GM19467 (cell line): ENCODE measurements around the gene ENTPD6.
"Not testable (repeated sequence)": the region's sequence is repeated elsewhere in the genome, so short reads cannot be mapped to it uniquely, and the experiment has no call there.

Source experiments
- ATAC-seq: cut with Tn5 transposase; IDR thresholded peaks from one replicate; pipeline ENCODE4 v1.9.1; 2021; ENCODE audit warnings: mild to moderate bottlenecking, moderate library complexity; ENCODE audit not compliant: unreplicated experiment

The ENTPD6 gene

DNA sequence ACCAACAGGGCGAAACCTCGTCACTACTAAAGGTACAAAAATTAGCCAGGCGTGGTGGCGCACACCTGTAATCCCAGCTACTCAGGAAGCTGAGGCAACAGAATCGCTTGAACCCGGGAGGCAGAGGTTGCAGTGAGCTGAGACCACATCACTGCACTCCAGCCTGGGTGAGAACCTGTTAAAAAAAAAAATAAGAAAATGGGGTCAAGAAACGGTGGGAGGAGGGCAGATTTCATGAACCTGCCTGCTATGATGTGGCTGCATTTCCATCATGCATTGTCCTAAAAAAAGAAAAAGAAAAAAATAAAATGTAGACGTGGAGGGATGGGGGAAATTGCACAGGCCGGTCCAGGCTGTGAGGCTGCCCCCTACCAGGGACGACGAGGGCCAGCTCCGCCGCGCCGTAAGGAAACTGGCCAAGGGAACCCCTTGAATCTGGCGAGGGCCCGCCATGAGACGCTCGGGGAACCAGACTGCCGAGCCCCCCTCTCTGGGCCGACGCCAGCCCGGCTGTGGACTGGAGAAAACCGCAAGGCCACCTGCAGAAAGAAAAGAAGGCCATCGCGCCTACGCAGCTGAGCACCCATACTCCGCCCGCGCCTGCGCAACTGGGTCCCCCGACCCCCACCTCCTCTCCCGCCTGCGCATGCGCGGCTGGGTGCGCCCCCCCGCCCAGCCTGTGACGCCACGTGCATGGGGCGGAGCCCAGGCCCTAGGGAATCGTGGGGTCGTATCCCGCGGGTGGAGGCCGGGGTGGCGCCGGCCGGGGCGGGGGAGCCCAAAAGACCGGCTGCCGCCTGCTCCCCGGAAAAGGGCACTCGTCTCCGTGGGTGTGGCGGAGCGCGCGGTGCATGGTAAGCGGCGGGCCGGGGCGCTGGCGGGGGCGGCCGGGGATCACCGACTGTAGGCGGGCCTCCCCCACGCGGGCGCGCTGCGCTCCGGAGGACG, at the start of gene ENTPD6:
Gene ENTPD6, plus strand, starts transcription at position 699 of the 948 bp plus-strand sequence. CDS start 10,825 bp downstream, outside the sequence.
- ATAC-seq: peak; percentile 68

DNA sequence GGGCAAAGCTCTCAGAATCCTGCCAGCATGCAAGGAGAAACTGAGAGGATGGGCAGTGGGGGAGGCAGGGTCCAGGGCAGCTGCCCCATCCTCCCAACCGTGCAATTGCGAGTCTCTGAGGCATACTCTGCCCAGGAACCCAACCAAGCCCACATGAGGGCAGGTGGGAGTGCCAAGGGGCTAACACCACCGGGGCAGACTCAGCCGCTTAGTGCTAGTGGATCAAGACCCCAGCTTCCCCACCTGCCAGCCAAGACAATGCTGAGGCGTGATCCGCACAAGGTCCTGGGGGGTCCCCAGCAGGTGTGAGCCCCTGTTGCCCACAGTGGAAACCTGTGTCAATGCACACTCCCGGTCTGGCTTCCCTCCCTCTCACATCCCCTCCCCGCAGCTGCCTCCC, 48.5 kb upstream of the ENTPD6 start:
- no peak for ATAC-seq

DNA sequence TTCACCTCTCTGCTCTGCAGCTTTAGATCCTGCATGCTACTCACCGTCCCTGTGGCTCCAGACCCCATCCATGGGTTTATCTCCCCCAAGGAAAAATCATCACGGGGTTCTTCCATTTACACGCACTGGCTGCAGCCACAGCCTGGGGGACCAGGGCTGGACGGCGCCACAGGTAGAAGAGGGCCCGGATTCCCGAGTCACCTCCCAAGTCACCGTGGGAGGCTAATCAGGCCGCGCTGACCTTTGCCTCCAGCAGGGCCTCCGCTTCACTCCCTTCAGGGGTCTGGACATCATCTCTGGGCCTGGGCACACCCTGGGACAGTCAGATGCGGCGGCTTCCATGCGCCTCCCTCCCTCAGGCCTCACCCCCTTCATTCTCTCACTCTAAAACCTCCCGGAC, 47.8 kb upstream of the ENTPD6 start:
- no peak for ATAC-seq

DNA sequence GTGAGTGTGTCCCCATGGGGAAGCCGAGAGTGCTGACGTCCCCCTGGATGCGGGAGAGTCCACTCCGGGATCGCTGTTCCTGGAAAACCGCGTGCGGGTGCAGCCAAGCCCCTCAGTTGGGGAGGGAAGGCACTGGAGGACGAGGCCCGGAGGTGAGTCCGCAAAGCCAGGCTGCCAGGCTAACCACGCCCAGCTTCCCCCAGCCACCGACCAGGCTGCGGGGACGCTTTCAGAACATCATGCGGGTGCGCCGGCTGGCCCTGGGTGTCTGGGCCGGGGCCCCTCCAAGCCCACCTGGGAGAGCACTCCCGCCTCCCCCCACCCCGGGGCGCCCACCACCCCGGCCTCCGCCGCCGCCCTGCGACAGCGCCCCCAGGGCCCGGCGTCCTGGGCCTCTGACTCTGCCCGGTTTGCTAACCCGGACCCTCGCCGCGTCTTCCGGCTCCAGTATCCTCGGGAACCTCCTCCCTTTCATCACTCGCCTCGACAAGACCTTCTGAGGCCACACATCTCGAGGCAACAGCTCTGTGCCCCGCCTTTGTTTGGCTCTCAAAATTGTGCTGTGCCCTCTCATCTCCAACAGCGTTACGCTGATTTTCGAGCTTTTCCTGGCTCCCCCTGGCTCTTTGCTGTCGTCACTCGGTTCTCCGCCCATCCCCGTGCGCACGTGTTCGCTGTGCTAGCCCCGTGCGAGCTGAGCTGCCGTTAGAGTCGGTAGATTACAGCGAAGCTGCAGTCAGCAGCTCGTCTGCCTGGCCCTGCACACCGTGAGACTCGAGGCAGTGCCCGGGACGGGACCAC, 47.1 kb upstream of the ENTPD6 start:
- ATAC-seq: no peak

DNA sequence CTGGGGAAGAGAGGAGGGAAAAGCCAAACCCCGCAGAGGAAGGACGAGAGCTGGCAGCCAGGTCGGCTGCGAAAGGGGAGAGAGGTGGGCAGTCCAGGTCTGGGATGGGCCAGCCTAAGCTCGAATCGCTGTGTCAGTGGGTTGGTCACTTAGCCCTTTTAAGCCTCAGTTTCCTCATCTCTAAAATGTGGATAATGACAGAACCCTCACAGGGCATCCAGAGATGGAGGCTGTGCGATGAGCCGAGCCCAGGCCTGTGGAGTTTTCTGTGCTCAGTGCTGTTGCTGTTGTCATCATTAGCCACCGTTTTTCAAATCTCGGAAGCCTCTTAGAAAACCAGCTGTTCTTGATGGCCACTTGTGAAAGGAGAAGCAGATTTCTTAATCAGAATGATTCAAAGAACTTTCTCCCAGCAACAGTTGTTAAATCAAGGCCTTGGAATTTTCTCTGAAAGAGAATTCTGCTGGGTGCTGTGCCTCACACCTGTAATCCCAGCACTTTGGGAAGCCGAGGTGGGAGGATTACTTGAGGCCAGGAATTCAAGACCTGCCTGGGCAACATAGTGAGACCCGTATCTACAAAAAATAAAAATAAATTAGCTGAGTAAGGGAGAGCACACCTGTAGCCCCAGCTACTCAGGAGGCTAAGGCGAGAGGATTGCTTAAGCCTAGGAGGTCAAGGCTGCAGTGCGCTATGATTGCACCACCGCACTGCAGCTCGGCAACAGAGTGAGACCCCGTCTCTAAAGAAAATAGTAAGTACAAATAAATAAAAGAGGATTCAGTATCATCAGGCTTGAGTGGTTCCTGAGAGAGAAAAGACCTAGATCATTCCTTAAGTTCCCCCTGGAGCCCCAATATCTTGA, 46.3 kb upstream of the ENTPD6 start:
- no peak for ATAC-seq

DNA sequence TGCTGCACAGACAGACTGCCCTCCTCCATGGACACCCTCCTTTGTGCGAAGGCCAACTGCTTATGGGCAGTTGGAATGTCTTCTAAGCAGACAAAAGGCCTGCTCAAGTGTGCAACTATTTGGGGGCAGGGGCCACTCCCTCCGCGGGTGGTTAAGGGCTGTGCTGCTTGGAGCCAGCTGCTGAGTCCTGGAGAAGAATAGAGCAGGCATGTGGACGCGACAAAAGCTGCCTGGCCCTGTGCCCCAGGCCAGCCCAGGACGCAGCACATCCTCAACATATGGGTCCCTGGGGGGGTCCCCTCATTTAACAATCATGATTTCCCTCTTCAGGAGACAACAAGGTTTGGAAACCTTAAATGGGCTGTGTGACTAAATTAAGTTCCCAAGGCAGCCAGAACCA, 45.5 kb upstream of the ENTPD6 start:
- ATAC-seq: no peak

DNA sequence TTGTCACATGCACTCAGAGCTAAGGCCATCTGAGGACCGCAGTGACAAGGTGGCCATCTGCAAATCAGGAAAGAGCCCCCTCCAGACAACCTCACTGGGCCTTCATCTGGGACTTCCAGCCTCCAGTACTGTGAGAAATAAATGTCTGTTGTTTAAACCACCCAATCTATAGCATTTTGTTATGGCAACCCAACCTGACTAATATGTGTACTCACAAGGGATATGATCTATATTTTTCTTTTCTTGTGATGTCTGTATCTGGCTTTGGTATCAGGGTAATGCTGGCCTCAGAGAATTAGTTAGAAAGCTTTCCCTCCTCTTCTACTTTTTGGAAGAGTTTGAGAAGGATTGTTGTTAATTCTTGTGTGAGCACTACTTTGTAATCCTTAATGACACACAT, 37.5 kb upstream of the ENTPD6 start:
- ATAC-seq: no peak

DNA sequence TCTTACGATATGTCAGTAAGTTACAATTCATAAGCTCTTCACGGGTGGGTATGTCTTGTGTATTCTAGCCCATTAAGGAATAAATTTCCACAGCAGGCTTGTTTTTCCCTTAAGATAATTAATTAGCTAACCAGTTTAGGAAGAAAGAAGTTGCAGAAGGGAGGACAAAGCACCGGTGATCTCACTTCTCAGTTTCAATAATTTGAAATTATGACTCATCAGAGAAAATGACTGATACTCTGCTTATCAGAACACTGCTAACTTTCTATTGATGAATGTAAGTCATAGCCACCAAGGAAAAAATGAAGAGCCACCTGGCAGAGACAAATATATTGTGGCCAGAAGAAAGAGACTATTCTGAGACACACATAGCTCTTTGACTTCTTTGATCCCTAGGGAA, 35.0 kb upstream of the ENTPD6 start:
- ATAC-seq: no peak

DNA sequence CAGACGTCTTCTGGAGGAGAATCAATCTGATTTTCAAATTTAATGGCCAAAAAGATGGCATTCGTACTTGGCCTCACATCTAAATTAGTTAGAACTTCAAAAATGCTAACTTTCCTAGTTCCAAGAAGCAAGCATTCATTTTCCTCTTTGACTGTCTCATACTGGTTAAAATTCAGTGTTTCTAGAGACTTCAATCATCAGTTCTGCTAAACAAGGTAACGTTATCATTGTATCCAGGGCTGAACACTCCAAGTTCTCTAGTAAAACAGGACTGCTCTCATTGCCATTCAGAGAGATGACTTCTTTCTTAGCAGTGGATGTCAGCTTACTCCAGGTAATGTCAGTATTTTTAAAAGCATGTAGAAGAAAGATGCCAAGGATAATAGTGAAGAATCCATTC, 34.6 kb upstream of the ENTPD6 start:
- ATAC-seq: no peak

DNA sequence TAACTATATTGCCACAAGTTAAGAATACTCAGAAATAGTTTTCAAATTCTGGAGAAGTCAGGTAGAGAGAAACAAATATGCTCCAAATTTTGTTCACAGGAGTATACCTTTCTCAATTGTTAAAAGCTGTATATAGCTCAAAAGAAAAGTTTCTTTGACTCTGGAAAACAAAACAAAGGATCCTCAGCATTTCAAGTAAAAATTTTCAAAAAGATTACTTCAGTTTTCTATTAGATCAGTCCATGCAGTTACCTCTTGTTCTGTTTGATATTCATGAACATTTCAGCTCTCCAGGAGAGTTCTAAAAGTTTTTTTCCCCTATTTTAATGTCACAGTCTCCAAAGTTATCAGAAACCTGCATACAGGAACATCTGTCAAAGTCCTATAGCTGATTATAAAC, 30.4 kb upstream of the ENTPD6 start:
- ATAC-seq: no peak

DNA sequence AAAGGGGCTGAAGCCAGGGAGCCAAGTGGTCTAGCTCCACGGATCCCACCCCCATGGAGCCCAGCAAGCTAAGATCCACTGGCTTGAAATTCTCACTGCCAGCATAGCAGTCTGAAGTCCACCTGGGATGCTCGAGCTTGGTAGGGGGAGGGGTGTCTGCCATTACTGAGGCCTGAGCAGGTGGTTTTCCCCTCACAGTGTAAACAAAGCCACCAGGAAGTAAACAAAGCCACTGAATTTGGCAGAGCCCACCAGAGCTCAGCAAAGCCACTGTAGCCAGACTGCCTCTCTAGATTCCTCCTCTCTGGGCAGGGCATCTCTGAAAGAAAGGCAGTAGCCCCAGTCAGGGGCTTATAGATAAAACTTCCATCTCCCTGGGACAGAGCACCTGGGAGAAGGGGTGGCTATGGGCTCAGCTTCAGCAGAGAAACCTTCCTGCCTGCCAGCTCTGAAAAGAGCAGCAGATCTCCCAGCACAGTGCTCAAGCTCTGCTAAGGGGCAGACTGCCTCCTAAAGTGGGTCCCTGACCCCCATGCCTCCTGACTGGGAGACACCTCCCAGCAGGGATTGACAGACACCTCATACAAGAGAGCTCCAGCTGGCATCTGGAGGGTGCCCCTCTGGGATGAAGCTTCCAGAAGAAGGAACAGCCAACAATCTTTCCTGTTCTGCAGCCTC, 29.3 kb upstream of the ENTPD6 start:
- not testable (repeated sequence) for ATAC-seq

DNA sequence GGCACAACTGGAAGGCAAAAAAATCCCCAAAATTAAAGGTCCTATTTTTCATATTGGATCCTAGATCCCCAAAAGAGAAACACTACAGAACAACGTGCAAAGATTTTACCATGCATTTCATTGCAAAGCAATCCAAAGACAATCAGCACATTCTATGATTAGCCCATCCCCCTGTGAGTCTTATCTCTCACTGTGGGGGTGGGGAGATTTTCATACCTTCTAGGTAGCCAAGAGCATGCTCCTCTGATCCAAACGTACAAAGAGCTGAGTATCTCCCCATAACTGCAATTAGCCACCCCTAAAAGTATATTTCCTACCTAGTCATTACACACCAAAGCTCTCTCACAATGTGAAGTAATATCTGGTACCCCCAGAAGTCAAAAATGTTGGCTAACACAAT, 22.2 kb upstream of the ENTPD6 start:
- ATAC-seq: no peak

DNA sequence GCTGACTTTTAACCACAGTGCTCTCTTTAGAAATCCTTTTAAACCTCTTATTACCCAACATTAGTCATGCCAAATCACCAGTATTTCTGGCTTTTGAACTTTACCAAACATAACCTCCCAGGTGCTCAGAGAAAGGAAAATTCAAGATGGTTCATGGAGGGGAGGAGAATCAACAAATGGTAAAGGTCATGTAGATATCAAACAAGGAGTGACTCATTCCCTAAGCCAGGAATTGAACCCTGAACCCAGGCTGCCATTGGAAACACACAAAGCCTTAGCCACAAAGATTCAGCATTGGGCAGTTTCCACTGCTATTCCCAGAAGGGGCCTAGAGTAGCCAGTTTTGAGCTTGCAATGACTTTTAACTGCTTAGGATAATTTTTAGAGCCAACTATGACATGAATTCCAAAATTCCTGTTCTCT, 21.6 kb upstream of the ENTPD6 start:
- no peak for ATAC-seq

DNA sequence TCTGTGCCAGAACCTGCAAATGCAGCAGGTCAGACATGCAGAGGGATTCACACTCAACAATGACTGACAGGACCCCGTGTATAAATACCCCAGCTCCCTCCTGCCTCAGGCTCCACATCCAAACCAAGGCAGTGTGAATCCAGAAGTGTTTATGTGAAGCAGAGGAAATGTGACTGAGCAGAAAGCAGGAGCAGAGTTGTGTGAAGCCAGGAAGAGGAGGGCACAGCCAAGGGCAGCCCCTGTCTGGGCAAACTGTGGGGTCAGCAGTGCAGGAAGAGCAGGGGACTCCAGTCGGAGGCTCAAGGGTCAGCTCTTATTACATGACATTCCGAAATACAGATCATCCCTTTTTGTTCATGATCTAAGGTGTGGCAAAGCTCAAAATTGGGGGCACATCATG, 19.3 kb upstream of the ENTPD6 start:
- ATAC-seq: no peak

DNA sequence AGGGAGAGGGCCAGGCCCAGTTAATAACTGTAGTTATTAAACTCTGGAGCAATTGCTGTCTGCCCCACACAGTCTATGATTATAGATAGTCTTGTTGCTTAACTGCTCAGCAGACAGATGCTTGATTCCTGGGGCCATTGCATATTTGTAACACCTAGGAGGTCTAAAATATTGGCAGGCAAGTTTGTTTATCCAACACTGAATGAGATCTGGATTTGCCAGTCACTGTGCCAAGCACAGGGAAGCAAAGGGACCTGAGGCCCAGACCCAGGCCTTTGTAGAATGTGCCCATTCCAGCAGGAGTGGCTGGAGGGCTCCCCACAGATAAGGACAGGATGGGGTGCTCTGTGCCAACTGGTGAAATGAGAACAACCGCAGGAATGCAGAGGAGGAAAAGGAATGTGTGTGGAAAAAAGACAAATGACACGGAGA, 17.6 kb upstream of the ENTPD6 start:
- ATAC-seq: no peak

DNA sequence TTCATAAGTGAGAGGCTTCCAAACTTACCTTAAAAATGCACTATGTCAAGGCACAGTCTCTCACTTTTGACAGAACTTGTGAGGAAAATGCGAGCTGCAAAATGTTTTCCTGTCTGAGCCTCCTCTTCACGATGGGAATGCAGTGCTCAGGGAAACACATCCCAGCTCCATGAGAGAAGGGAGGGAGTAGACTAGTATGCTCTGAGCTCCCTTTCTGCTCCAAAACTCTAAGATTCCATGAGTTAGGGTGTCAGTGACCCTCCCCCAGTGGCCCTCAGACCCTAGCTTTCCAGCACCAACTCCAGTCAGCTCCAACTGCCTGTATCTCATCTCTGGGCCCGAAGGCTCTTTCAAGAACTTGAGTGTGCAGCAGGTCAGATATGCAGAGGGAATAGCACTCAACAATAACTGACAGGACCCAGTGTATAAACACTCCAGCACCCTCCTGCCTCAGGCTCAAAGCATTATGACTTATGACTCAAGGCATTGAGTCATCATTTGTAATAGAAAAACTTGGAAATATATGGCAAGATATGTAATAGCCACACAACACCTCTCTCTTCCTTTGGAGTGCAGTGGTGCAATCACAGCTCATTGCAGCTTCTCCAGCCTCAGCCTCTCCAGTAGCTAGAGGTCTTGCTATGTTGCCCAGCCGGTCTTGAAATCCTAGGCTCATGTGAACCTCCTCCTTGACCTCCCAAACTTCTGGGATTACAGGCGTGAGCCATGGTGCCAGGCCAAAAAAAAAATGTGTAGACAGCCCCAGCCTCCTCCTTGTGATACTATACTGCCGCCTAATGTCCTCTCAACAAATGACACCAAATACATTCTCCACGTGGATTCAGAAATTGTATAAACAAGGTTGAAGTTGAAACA, 16.7 kb upstream of the ENTPD6 start:
- no peak for ATAC-seq

DNA sequence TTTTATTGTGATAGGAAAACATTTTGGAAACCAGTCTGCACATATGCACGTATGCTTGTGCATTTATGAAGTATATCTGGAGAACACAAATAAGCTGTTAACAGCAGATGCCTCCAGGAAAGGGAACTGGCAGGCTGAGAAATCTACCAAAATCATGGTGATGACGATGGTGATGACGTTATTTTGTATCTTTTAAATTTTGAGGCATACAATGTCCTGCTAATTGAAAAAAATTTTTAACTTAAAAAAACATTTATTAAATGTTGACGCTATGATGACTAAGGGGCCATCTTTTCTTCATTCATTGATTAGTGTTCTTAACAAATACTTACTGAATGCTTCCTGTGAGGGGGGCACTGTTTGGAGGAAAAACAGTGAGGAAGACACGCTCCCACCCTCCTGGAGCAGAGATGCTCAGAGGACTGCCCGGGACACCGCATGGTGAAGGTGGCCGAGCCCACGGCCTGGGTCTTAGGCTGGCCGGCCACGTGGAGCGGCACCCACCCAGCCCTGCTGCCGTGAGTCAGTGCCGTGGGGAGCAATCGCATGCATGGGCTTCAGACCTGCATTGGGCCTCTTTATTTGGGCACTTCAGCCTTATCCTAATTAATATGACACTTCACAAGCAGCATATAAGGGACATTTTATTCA, 15.9 kb upstream of the ENTPD6 start:
- ATAC-seq: no peak

DNA sequence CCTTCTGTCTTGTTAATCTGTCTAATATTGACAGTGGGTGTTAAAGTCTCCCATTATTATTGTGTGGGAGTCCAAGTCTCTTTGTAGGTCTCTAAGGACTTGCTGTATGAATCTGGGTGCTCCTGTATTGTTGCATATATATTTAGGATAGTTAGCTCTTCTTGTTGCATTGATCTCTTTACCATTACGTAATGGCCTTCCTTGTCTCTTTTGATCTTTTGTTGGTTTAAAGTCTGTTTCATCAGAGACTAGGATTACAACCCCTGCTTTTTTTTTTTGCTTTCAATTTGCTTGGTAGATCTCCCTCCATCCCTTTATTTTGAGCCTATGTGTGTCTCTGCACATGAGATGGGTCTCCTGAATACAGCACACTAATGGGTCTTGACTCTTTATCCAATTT, 11.1 kb upstream of the ENTPD6 start:
- ATAC-seq: not testable (repeated sequence)

DNA sequence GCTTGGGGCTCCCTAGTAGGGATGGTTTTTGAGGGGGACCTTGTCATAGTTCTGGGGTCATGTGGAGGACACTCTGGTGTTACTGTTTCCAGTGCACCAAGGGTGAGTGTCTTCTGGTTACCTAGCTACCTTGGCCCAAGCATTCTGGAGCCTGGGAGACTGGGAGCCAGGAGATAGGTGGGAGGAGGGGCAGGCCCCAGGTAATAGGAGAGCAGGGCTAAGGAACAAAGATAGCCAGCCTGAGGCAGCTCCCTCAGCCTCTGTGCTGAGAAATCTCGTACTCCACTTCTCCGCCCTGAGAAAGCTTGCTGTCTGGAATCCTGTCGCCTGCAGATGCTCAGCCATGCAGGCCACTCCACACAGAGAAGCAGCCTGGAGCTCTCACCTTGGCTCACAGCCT, 8.3 kb upstream of the ENTPD6 start:
- ATAC-seq: no peak
